ENCODE measurements around the gene LRRC70.
"Not testable (repeated sequence)": the region's sequence is repeated elsewhere in the genome, so short reads cannot be mapped to it uniquely, and the experiment has no call there.

LRRC70 gene

GRCh38 chr5:62617943-62618342 is 39.3 kb downstream of the LRRC70 start:
- H3K27ac ChIP-seq (ENCODE audit: low read depth, low read length), result no peak overlapping the region
- no peak overlapping the region for H3K9ac ChIP-seq (ENCODE audit: low read length in 5 of 5)
- no peak overlapping the region for H3K4me3 ChIP-seq (ENCODE audit: low read depth in 1 of 5, low read length in 5 of 5)
- H3K36me3 ChIP-seq (ENCODE audit: control insufficient read depth in 5 of 5, insufficient read depth in 5 of 5, low read length in 5 of 5), result peaks cover 0 to 6% (median 5%) of the 10 kb centered on the region in 5 donors
- H3K4me1 ChIP-seq (ENCODE audit: control insufficient read depth in 5 of 5, insufficient read depth in 5 of 5, low read length in 5 of 5), result no peaks in the 10 kb centered on the region
- no peaks in the 10 kb centered on the region for H3K27me3 ChIP-seq (ENCODE audit: control insufficient read depth in 5 of 5, insufficient read depth in 4 of 5, low read length in 5 of 5)
- peaks cover 0 to 5% (median 0%) of the 10 kb centered on the region in 5 donors for H3K9me3 ChIP-seq (ENCODE audit: control insufficient read depth in 5 of 5, low read length in 5 of 5)

- Histone ChIP-seq H3K4me3 (ENCODE audit: low read depth in 1 of 5, low read length in 5 of 5) (no peak overlapping the region), H3K27ac (ENCODE audit: low read depth, low read length) (no peak overlapping the region), H3K9me3 (ENCODE audit: control insufficient read depth in 5 of 5, low read length in 5 of 5) (no peaks in the 10 kb centered on the region), H3K36me3 (ENCODE audit: control insufficient read depth in 5 of 5, insufficient read depth in 5 of 5, low read length in 5 of 5) (peaks cover 0 to 3% (median 0%) of the 10 kb centered on the region in 5 donors), H3K27me3 (ENCODE audit: control insufficient read depth in 5 of 5, insufficient read depth in 4 of 5, low read length in 5 of 5) (no peaks in the 10 kb centered on the region), H3K9ac (ENCODE audit: low read length in 5 of 5) (no peak overlapping the region), H3K4me1 (ENCODE audit: control insufficient read depth in 5 of 5, insufficient read depth in 5 of 5, low read length in 5 of 5) (no peaks in the 10 kb centered on the region)
These were observed 42.1 kb downstream of the LRRC70 start for GRCh38 chr5:62620761-62621160.

- Histone ChIP-seq H3K36me3 (ENCODE audit: control insufficient read depth in 5 of 5, insufficient read depth in 5 of 5, low read length in 5 of 5) (peaks cover 0 to 3% (median 0%) of the 10 kb centered on the region in 5 donors), H3K27me3 (ENCODE audit: control insufficient read depth in 5 of 5, insufficient read depth in 4 of 5, low read length in 5 of 5) (no peaks in the 10 kb centered on the region), H3K27ac (ENCODE audit: low read depth, low read length) (no peak overlapping the region), H3K9me3 (ENCODE audit: control insufficient read depth in 5 of 5, low read length in 5 of 5) (no peaks in the 10 kb centered on the region), H3K4me3 (ENCODE audit: low read depth in 1 of 5, low read length in 5 of 5) (no peak overlapping the region), H3K4me1 (ENCODE audit: control insufficient read depth in 5 of 5, insufficient read depth in 5 of 5, low read length in 5 of 5) (no peaks in the 10 kb centered on the region), H3K9ac (ENCODE audit: low read length in 5 of 5) (no peak overlapping the region)
These were observed 42.7 kb downstream of the LRRC70 start for GRCh38 chr5:62621280-62621679.

GRCh38 chr5:62623271-62623670 is 44.7 kb downstream of the LRRC70 start:
- no peak overlapping the region for H3K4me3 ChIP-seq (ENCODE audit: low read depth in 1 of 5, low read length in 5 of 5)
- no peaks in the 10 kb centered on the region for H3K27me3 ChIP-seq (ENCODE audit: control insufficient read depth in 5 of 5, insufficient read depth in 4 of 5, low read length in 5 of 5)
- H3K27ac ChIP-seq (ENCODE audit: low read depth, low read length), result no peak overlapping the region
- H3K4me1 ChIP-seq (ENCODE audit: control insufficient read depth in 5 of 5, insufficient read depth in 5 of 5, low read length in 5 of 5), result no peaks in the 10 kb centered on the region
- H3K36me3 ChIP-seq (ENCODE audit: control insufficient read depth in 5 of 5, insufficient read depth in 5 of 5, low read length in 5 of 5), result peaks cover 5 to 14% (median 7%) of the 10 kb centered on the region in 5 donors
- H3K9ac ChIP-seq (ENCODE audit: low read length in 5 of 5), result no peak overlapping the region
- H3K9me3 ChIP-seq (ENCODE audit: control insufficient read depth in 5 of 5, low read length in 5 of 5), result no peaks in the 10 kb centered on the region

GRCh38 chr5:62624436-62624835 is 45.8 kb downstream of the LRRC70 start:
- H3K27ac ChIP-seq (ENCODE audit: low read depth, low read length); H3K9me3 ChIP-seq (ENCODE audit: control insufficient read depth in 5 of 5, low read length in 5 of 5); H3K4me3 ChIP-seq (ENCODE audit: low read depth in 1 of 5, low read length in 5 of 5); H3K27me3 ChIP-seq (ENCODE audit: control insufficient read depth in 5 of 5, insufficient read depth in 4 of 5, low read length in 5 of 5); H3K4me1 ChIP-seq (ENCODE audit: control insufficient read depth in 5 of 5, insufficient read depth in 5 of 5, low read length in 5 of 5); H3K9ac ChIP-seq (ENCODE audit: low read length in 5 of 5): not testable (repeated sequence)
- peaks cover 7 to 17% (median 12%) of the 10 kb centered on the region in 5 donors for H3K36me3 ChIP-seq (ENCODE audit: control insufficient read depth in 5 of 5, insufficient read depth in 5 of 5, low read length in 5 of 5)

- Histone ChIP-seq H3K9ac (ENCODE audit: low read length in 5 of 5) (no peak overlapping the region), H3K27ac (ENCODE audit: low read depth, low read length) (no peak overlapping the region), H3K4me3 (ENCODE audit: low read depth in 1 of 5, low read length in 5 of 5) (no peak overlapping the region), H3K36me3 (ENCODE audit: control insufficient read depth in 5 of 5, insufficient read depth in 5 of 5, low read length in 5 of 5) (peaks cover 10 to 19% (median 14%) of the 10 kb centered on the region in 5 donors), H3K9me3 (ENCODE audit: control insufficient read depth in 5 of 5, low read length in 5 of 5) (no peaks in the 10 kb centered on the region), H3K4me1 (ENCODE audit: control insufficient read depth in 5 of 5, insufficient read depth in 5 of 5, low read length in 5 of 5) (no peaks in the 10 kb centered on the region), H3K27me3 (ENCODE audit: control insufficient read depth in 5 of 5, insufficient read depth in 4 of 5, low read length in 5 of 5) (no peaks in the 10 kb centered on the region)
These were observed 47.9 kb downstream of the LRRC70 start for GRCh38 chr5:62626534-62626933.

GRCh38 chr5:62627121-62627520 is 48.5 kb downstream of the LRRC70 start:
- Histone ChIP-seq H3K4me1 (ENCODE audit: control insufficient read depth in 5 of 5, insufficient read depth in 5 of 5, low read length in 5 of 5) (no peaks in the 10 kb centered on the region), H3K9ac (ENCODE audit: low read length in 5 of 5) (no peak overlapping the region), H3K4me3 (ENCODE audit: low read depth in 1 of 5, low read length in 5 of 5) (no peak overlapping the region), H3K27ac (ENCODE audit: low read depth, low read length) (no peak overlapping the region), H3K9me3 (ENCODE audit: control insufficient read depth in 5 of 5, low read length in 5 of 5) (no peaks in the 10 kb centered on the region), H3K36me3 (ENCODE audit: control insufficient read depth in 5 of 5, insufficient read depth in 5 of 5, low read length in 5 of 5) (peaks cover 10 to 19% (median 14%) of the 10 kb centered on the region in 5 donors), H3K27me3 (ENCODE audit: control insufficient read depth in 5 of 5, insufficient read depth in 4 of 5, low read length in 5 of 5) (no peaks in the 10 kb centered on the region)

GRCh38 chr5:62627901-62628300 is 49.3 kb downstream of the LRRC70 start:
- Histone ChIP-seq H3K4me1 (ENCODE audit: control insufficient read depth in 5 of 5, insufficient read depth in 5 of 5, low read length in 5 of 5) (no peaks in the 10 kb centered on the region), H3K9ac (ENCODE audit: low read length in 5 of 5) (no peak overlapping the region), H3K27me3 (ENCODE audit: control insufficient read depth in 5 of 5, insufficient read depth in 4 of 5, low read length in 5 of 5) (no peaks in the 10 kb centered on the region), H3K9me3 (ENCODE audit: control insufficient read depth in 5 of 5, low read length in 5 of 5) (no peaks in the 10 kb centered on the region), H3K4me3 (ENCODE audit: low read depth in 1 of 5, low read length in 5 of 5) (no peak overlapping the region), H3K27ac (ENCODE audit: low read depth, low read length) (no peak overlapping the region), H3K36me3 (ENCODE audit: control insufficient read depth in 5 of 5, insufficient read depth in 5 of 5, low read length in 5 of 5) (peaks cover 10 to 19% (median 14%) of the 10 kb centered on the region in 5 donors)
